ENCODE data around the gene HPD.

HPD gene

DNA sequence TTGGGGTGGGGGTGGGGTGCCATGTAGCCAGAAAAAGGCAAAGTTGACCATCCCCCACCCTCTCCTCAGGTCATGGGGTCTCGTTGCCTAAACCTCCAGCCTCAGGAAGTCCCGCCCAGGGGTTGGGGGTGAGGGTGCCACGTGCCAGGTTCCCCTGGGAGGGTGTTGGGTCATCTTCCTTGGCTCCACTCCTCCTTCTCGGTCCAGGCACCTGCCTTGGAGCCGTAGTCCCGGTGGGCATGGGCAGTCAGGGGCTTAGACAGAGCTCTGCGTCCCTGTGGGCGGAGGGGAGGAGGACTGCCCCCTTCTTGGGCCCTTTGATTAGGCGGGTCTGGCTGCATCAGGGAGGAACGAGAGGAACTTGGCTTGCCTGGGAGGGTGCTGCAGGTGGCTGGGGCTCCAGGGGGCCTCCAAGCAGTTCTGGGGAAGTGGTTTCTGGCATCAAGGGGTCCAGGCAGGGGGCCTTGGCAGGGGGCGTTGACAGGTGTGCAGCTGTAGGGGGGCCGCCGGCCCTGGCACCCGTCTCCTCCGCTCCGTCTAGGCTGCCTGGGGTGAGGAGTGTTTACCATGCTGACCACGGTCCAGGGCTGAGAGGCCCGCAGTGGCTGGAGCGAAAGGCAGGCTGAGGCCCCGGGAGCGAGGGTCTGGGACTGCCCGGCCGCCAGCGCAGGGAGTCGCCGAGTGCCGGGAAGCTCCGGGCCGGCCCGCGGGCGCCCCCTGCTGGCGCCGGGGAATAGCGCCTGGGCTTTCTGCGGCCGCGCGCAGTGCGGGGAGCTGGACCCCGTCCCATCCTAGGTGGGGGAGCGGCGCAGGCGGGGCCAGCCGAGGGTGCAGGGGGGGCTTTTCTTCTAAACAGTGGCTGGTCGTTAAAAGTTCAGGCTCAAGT lies 47.0 kb downstream of the HPD start:
- no peak for DNase-seq (ENCODE audit: low read depth in 2 of 2, low spot score in 1 of 2)

DNA sequence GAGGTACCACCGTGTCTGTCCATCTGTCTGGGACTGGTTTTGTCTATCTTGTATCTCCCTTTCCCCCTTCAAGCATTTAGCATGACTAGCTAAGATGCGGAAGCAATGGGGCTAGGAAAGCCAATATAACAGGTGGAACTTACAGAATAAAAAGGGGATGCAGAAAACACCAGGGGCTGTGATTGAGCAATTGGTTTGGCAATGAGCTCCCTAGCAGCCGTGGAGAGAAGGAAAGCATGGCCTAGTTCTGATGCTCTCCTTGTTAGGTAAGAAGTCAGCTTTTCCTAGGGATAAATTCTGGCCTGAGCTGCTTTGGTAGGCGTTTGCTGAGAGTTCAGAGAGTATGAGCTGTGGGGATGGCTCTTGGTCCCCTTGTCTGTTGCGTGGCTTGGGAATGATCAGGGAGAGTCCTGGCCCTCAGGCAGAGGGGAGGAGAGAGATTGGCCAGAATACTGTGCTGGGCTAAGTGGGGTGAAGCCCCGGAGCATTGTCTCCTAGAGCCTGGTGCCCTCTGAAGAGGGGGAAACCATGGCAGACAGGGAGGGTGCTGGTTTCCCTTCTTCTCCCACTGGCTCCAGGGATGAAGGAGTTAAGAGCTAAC lies 47.7 kb downstream of the HPD start:
- no peak for DNase-seq (ENCODE audit: low read depth in 2 of 2, low spot score in 1 of 2)

DNA sequence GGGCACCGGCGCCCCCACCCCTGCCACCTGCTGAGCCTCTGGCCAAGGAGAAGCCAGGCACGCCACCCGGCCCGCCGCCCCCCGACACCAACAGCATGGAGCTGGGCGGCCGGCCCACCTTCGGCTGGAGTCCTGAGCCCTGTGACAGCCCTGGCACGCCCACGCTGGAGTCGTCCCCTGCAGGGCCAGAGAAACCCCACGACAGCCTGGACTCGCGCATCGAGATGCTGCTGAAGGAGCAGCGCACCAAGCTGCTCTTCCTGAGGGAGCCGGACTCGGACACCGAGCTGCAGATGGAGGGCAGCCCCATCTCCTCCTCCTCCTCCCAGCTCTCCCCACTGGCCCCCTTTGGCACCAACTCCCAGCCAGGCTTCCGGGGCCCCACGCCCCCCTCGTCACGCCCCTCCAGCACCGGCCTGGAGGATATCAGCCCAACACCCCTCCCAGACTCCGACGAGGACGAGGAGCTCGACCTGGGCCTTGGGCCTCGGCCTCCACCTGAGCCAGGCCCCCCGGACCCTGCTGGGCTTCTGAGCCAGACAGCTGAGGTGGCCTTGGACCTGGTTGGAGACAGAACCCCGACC lies 48.3 kb downstream of the HPD start:
- DNase-seq (ENCODE audit: low read depth in 2 of 2, low spot score in 1 of 2) = no peak

DNA sequence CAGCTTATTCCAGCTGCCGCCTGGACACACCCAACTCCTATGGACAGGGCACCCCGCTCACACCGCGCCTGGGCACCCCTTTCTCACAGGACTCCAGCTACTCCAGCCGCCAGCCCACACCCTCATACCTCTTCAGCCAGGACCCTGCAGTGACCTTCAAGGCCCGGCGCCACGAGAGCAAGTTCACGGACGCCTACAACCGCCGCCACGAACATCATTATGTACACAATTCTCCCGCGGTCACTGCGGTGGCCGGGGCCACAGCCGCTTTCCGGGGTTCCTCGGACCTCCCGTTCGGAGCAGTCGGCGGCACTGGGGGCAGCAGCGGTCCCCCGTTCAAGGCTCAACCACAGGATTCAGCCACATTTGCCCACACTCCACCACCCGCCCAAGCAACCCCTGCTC lies 48.9 kb downstream of the HPD start:
- DNase-seq (ENCODE audit: low read depth in 2 of 2, low spot score in 1 of 2) = no peak

DNA sequence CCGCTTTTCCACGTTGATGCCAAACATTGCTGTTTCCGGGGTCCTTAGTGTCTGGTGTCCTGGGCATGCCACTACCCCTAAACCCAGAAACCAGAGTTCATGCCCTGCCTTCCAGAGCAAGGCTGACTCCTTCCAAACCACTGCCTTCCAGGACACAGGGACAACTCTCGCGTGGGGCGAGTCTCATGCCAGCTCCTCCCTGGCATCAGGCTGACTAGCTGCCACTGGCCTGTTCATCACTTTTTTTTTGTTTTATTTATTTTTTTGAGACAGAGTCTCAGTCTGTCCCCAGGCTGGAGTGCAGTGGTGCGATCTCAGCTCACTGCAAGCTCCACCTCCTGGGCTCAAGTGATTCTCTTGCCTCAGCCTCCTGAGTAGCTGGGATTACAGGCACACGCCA lies 50.0 kb downstream of the HPD start:
- no peak for DNase-seq (ENCODE audit: low read depth in 2 of 2, low spot score in 1 of 2)

DNA sequence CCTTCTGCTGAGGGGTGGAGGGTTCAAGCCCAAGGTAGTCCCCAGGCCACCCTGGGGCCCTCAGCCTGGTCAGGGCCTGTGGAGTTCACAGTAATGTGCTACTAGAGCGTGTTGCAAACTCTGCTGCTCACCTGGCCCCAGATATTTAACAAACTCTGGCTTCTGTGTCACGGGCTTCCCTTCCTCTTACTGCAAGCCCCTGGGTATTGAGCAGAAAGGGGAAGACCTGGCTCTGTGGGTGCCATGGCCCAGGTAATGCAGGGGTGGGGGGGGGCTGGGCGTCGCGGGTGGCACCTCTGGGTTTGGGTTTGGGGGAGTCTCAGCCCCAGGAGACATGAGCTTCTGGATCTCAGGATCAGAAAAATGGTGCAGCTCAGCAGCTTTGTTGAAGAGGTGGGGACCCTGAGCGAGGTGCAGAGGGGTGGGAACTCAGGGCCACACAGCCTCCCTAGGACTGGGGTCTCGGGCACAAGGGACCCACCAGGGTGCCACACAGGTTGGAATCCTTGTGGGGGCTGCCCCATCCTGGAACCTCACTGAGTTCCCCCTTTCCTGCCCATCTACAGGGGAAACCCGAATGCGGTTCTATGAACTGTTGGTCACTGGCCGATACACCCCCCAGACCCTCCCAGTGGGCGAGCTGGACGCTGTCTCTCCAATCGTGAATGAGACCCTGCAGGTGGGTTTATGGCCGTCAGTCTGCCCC lies 50.9 kb downstream of the HPD start:
- DNase-seq (ENCODE audit: low read depth in 2 of 2, low spot score in 1 of 2) = no peak

DNA sequence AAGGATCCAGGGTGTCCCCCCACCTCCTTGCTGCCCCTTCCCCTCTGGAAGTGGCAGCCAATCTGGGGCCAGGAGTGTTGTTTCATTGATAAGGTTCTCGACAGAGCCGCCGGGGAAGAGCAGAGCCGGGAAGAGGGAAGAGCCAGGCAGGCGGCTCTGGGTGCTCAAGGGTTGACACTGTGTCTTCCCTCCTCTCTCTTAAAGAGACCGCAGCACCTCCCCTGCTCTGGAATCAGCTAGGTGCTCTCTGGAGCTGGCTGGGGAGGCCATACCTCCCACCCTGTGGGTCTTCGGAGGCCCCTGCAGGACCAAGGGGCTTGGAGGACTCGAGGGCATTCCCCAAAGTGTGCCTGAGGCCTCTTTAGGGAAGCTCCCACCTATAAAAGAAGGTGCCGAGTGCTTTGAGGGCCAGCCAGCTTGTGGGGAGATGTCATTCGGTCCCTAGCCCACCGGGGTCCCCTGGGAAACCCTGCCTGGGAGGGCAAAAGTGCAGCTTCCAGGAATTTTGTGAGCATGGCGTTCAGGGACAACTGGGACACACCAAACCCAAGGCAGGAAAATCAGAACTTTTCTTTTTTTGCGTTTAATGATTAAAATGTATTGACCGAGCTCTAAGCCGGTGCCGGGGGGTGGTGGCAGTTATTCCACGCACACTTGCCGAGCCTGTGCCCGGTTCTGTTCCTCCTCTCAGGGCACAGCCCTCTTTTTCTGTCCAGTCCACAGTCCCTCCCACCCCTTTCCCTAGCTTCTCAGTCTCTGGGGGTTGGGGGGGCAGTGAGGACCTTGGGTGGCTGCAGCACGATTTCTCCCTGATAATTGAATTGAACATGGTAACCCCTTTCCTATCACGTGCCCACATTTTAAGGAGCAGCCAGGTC lies 51.9 kb downstream of the HPD start:
- no peak for DNase-seq (ENCODE audit: low read depth in 2 of 2, low spot score in 1 of 2)

DNA sequence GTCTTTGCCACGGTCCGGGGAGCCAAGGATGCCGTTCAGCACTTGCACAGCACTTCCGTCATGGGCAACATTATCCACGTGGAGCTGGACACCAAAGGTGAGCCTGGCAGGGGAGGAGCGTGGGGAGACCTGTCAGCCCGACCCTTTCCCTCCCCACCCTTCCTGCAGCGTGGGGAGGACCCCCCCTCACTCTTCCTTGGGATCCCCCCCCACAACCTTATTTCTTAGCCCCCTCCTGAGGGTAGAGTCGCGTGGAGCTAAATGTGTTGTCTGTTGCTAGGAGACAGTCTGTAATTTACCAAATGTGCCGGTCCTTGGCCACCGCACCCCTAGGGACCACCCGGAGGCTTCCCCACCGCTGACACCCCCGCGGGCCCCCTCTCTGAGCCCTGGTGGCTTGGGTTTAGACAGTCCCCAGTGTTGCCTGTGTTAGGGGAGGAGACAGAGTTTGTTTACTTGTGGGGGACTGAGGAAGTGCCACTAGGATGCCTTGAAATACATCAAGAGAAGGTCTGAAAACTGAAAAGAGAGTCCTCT lies 52.6 kb downstream of the HPD start:
- DNase-seq (ENCODE audit: low read depth in 2 of 2, low spot score in 1 of 2) = no peak

DNA sequence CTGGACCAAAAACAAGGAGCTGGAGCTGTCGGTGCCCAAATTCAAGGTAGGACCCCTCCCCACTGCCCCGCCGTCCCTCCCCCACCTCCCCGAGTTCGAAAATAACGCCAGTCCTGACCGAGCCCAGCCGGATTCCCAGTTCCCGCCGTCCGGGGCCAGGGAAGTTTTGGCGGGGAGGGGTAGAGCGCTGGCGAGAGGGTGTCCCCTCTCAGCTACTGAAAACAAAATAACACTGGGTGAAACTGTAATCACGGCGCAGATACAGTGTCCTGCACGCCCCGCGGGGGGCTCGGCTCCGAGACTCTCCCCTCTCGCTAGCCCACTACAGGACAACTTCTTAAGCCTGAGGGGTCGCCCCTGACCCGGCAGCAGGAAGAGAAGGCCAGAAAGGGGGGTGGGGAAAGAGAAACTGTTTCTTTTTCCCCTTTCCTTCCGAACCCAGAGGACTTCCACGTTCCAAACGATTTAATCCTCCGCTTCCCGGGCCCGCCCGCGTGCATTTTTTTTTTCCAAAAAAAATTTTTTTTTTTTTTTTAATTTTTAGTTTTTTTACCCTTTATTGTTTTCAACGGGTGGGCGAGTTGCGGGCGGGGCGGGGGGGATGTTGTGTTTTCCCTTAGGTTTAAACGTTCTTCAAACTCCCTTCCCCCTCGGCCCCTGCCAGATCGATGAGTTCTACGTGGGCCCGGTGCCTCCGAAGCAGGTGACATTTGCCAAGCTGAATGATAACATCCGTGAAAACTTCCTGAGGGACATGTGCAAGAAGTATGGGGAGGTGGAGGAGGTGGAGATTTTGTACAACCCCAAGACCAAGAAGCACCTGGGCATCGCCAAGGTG lies 53.3 kb downstream of the HPD start:
- no peak for DNase-seq (ENCODE audit: low read depth in 2 of 2, low spot score in 1 of 2)

DNA sequence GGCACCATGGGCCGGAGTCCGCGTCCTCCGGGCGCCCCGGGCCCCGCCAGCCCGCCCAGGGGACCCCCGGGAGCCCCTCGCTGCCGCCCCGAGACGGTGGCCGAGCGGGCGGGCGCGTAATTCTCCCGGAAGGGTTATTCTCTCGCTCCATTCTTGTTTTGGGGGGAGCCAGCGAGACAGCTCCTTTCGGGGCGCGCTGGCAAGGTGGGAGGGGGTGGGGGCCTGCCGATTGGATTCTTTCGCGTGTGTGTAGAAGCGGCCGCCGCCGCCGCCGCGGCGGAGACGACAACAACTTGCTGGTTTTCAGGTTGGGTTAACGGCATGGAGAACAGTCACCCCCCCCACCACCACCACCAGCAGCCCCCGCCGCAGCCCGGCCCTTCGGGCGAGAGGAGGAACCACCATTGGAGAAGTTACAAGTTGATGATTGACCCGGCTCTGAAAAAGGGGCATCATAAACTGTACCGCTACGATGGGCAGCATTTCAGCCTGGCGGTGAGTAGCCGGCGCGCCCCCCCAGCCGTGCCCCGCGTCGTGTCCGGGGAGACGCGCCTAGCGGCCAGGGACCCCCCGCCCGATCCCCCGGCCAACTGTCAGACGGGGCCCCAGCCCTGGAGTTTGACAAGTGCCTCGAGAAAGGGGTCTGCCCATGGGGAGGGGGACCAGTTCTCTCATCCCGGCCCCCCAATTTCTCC lies 54.1 kb downstream of the HPD start:
- DNase-seq (ENCODE audit: low read depth in 2 of 2, low spot score in 1 of 2) = no peak

DNA sequence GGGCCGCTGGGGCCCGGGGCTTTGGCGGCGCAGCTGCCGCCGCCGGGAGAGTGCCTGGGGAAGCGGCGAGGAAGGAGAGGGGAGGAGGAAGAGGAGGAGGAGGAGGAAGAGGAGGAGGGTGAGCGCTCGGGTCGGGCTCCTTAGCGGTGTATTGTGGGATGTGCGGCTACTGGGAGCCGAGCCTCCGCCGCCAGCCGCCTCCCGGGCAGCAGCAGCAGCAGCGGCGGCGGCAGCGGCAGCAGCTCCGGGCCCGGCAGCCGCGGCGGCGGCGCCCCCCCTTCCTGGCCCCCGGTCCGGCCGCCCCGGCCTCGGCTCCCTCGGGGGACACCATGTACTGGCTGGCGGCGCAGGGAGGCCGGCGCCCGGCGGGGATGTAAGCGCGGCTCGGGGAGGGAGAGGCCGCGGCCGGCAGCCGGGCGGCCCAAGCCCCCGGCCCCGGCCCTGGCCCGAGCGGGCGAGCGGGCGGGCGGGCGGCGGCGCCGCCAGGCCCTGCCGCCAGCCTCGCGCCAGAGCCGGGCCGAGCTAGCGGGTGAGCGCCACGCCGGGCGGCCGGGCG lies 54.7 kb downstream of the HPD start, which contains the start of gene SETD1B:
Gene SETD1B, plus strand, starts transcription at position 149 of the 556 bp plus-strand sequence. CDS start 729 bp downstream, outside the sequence.
- DNase-seq (ENCODE audit: low read depth in 2 of 2, low spot score in 1 of 2) = no peak

DNA sequence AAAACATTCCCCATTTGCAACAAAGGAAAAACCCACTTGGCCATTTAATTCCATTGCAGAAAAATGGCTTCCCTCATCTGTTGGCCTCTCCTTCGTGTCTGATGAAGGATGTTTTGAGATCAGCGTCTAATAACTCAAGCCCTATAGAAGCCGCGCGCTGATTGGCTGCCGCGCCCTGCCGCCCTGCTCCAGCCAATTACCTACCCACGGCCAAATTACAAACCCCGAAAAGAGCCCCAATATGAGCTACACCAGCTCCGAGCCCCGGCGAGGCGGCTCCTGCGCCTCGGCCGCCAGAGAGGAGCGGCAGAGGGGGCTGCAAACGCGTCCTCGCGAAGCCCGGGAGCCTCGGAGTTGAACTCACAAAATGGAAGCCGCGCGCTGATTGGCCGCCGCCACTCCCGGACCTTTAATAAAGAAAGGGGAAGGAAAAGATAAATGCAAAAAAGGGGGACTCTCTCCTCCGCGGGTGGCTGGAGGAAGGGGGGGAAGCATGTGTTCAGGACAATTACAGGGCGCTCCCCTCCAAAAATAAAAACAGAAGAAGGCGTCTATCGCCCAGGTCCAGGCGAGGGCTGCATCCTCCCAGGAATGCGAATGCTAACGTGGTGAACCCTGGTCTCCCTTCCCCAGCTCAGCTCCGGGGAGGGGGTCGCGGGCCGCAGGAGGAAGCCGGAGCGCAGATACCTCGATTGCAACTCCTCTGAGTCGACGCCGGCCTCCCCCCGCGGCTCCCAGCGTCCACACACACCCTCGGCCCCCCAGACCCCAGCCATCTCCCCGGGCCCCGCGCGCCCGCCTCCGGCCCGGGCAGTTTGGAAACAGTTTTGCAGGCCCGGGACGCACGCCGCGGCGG lies 55.6 kb downstream of the HPD start:
- peak; percentile 64 for DNase-seq (ENCODE audit: low read depth in 2 of 2, low spot score in 1 of 2)

DNA sequence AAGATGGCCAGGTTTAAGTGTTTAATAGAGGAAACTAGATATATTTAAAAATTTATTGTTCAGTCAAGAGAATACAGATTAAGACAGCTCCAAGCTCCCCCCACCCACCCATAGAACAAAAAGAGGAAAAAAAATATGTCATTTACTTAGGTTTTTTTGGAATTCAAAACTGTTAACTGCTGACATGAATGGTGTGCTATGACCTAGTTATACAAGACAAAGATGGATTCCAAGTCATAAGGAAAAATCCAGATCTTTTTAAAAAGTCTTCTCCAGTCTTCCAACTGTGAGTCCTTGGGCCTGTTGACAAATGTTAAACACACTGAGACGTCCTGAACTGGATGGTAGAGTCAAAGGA lies 56.2 kb downstream of the HPD start:
- DNase-seq (ENCODE audit: low read depth in 2 of 2, low spot score in 1 of 2) = no peak

DNA sequence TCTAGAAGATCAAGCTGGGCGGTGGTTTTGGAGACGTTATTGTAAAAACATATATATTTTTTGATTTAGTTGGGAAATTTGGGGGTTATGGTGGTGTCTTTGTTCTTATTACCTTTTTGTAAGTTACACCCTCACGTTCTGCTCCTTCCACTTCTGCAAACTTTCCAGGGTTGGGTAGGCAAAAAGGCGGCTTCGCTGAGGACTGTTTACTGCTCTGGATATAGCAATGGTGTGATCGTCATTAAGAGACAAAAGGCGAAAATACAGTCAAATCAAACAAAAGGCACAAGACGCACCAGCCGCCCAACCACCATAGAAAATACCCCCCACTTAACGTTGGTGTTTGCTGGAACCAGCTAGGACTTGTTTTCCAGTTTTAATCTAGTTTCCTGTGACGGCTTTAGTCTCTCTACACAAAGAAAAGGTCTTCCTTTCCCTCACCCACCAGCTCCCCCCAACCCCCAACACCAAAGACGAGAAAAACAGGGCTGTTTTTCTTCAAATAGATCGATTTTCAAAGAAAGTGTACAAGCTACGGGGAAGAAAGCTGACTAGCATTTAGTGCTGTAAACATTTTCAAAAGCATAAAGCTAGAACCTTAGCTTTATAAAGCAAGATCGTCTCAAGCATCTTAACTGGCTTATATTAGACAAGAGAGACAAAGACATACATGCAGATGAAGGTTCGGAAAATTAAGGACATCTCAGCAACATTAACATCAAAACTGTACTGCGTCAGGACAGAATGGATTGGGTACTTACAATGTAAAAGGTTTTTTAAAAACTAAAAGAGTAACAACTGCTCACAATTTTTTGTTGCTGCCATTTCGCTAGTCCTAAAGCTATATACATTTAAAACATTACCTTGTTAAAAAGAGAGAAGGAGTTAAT lies 56.8 kb downstream of the HPD start:
- DNase-seq (ENCODE audit: low read depth in 2 of 2, low spot score in 1 of 2) = no peak

DNA sequence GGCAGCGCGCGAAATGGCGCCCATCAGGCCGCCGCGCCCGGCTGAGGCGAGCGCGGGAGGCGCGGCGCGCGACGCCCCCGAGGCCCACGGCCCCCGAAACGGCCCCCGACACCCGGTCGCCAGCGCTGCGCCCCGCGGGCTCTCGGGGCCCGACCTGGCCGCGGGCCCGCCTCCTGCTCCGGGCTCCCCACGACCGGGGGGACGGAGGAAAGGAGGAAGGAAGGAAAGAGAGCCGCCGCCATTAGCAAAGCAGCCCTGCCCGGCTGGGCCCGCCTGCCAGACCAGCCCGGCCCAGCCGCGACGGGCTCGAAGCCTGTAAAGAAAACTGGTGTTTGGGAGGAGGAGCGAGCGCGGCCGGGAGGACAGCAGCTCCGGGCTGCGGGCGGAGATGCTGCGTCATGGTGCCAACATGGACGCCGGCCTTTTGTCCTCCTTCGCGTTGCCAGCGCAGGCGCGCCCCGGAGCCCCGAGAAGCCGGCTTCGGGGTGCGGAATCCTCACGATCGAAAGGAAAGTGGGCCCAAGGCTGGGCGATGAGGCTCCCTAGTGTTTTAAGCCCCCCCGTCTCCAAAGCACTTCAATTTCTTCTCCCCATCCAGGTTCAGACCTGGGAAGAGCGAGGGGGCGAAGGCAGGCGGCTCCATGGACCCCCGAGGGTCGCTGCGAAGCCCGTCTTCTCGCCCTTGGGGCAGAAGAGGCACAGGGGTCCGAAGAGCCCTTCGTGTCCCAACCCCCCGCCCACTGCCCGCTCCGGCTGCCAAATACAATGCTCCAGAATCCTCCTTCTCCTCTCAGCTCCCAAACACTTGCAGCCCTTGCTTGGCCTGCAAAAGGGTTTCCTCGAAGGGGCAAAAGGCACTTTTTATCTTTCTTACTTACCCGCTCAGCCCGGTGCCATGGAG lies 57.7 kb downstream of the HPD start:
- no peak for DNase-seq (ENCODE audit: low read depth in 2 of 2, low spot score in 1 of 2)
